NCI-H1092 treated with DMSO at 0.1 percent for 48 hours (cell line): Measurements from ENCODE around the gene STX11.
"Not testable (repeated sequence)": the region's sequence is repeated elsewhere in the genome, so short reads cannot be mapped to it uniquely, and the experiment has no call there.

Source experiments
- DNase-seq: peaks from one replicate; lab custom pipeline; 2025; lab: John Stamatoyannopoulos, UW

The STX11 gene

DNA sequence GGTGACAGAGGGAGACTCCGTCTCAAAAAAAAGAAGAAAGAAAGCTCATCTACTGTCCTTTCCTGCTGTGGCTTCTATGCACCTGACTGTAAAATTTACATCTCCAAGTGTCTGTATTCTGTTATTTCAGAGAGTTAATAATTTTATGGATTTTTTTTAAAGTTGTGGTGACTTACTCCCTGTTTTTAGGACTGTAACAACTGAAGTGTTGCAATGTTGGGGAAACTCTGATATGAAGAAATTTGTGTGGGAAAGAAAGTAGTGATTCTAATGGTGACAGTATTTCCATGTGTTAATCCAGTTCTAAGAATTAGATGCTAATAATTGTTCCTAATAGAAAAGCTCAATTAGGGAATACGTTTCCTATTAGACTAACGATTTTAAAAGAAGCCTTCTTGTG, 27.4 kb downstream of the STX11 start:
- no peak for DNase-seq

DNA sequence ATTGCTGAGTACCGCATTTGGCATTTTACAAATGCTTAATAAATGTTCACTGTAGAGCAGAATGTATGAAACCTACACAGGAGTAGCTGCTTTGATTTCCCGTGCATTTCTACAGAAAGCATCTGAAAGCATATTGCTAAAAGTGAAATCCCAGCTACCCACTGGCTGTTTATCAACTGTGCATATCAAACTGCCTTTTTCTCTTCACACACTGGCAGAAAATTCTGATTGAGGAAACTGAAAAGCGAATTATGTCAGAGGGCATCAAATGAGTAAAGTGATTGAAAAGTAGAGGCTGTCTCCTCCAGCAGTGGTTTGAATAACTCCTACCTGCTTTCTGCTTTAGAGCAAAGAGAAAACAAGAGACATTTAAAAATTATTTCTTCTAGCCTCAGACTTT, 28.0 kb downstream of the STX11 start:
- no peak for DNase-seq

DNA sequence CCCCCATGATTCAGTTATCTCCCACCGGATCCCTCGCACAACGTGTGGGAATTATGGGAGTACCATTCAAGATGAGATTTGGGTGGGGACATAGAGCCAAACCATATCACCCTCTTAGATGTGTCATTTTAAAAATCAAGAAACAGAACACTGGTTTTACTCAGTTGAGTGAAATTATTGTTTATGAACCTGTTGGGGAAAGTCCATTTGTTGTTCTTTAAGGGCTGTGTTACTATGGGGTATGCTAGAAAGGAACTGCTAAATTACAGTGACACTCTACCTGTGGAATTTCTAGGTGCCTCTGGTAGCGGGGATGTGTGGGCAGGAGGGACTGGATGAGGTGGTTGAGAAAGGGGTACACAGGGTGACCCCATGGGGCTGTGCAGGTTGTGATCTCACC, 28.9 kb downstream of the STX11 start:
- no peak for DNase-seq

DNA sequence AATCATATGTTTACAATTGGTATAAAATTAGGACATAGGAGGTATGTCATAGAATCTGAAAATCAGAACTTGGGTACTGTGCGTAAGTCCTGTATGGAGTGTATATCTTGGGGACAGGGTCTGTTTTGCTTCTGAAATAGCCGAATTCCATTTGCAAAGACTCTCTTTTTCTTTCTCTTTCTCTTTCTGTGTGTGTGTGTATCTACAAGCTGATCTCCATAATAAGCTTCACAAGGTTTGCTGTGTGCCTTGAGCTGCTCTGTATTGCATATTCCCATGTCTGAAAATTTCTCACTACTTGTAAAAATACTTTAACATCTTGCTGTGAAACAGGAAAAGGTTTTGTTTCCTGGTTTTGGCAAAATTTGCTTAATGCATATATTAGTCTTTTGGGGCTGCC, 29.5 kb downstream of the STX11 start:
- DNase-seq: no peak

DNA sequence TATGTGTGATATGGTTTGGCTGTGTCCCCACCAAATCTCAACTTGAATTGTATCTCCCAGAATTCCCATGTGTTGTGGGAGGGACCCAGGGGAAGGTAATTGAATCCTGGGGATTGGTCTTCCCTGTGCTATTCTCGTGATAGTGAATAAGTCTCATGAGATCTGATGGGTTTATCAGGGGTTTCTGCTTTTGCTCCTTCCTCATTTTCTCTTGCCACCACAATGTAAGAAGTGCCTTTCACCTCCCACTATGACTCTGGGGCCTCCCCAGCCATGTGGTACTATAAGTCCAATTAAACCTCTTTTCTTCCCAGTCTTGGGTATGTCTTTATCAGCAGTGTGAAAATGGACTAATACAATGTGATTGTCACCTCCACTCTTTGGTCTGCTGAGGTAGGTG, 30.0 kb downstream of the STX11 start:
- DNase-seq: not testable (repeated sequence)

DNA sequence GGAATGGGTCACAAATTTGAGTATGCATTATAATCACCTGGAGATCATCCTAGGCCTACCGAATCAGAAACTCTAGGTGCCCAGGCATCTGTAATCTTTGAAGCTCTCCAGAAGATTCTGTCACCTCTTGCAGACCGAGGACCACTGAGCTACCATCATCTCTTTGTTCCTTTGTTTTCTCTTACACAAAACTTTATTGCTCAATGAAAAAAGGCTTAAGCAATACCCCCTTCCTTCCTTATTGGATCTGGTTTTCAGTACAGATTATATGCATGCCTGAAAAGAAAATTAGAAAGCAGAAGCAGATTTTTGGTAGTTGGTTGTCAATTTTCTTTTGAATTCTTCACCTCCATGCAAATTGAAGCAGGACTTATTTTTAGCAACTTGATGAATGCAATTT, 31.3 kb downstream of the STX11 start:
- no peak for DNase-seq

DNA sequence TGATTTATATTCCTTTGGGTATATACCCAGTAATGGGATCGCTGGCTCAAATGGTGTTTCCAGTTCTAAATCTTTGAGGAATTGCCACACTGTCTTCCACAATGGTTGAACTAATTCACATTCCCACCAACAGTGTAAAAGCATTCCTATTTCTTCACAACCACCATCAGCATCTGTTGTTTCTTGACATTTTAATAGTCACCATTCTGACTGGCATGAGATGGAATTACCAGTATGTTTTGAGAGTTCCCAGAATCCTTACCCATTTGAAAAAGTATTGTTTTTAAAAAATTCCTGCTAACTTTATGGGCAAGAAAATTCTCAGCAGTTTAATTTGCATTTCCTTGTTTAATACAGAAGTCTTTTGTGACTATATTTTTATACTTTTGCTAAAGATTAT, 33.9 kb downstream of the STX11 start:
- not testable (repeated sequence) for DNase-seq

DNA sequence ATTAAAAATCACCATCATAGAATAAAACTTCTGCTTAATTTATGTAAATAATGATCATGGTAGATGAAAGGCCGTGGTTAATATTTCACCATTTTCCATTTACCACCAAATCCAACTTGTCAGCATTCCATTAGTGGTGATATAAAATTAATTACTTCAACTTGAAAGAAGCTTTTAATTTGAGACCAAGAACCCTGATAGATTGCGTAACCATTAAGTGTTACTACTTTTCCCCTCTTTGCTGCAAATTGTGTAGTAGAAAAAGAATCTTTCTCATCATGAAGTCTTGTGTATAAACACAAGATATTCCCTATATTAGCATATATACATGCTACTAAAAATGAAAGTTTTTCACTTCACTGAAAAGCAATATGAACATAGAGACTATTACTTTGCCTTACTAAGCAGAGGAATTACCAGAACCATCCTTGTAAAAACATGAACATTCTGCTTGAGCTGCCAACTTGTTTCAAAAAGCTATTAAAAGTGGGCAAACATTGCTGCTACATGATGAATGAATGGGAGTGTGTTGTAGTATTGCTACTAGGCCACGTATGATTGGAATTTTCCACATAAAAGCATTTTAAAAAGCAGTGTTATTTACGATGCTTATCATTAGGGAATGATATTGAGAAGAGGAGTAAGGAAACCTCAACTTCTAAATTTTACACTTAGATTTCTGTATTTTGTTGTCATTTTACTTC, 35.0 kb downstream of the STX11 start:
- DNase-seq: no peak

DNA sequence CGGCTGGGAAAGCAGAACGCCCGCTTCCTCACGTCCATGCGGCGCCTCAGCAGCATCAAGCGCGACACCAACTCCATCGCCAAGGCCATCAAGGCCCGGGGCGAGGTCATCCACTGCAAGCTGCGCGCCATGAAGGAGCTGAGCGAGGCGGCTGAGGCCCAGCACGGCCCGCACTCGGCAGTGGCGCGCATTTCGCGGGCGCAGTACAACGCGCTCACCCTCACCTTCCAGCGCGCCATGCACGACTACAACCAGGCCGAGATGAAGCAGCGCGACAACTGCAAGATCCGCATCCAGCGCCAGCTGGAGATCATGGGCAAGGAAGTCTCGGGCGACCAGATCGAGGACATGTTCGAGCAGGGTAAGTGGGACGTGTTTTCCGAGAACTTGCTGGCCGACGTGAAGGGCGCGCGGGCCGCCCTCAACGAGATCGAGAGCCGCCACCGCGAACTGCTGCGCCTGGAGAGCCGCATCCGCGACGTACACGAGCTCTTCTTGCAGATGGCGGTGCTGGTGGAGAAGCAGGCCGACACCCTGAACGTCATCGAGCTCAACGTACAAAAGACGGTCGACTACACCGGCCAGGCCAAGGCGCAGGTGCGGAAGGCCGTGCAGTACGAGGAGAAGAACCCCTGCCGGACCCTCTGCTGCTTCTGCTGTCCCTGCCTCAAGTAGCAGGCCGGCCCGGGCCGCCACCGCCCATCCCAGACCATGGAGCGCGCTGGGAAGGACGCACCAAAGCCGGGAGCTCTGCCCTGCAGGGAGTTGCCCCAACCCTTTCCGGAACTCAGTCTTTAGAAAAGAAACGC, 36.7 kb downstream of the STX11 start:
- DNase-seq: no peak

DNA sequence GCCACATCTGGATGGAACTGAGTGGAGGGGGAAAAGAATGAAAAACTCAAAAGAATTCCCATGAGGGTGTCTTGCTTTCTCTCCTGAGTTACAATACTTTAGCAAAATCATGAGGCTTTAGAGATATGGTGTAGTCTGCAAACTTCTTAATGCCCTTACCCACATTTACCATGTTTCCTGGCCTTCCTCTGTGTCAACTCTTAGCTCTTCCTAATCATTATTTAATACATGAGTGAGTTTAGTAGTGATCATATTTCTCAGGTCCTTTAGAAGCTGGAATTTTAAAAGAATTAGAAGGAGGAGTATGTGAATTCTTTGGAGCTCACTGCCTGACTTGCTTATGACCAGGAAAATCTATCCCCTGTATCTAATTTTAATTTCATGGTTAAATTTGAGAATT, 39.0 kb downstream of the STX11 start:
- no peak for DNase-seq

DNA sequence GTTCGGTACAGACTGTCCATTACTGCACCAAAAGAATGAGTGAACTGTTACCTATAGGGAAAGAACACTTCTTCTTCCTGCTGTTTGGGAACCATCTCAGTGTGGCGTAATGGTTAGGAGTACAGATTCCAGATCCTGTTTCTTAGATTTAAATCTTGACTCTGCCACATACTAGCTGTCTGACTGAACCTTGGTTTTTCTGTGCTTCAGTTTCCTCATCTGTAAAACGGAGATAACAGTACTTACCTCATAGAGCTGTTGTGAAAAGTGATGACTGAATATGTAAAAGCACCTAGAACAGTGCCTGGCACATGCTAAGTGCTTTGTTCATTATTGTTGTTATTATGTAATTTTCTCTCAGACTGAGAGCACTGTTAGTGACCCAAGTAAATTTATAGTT, 39.8 kb downstream of the STX11 start:
- DNase-seq: no peak

DNA sequence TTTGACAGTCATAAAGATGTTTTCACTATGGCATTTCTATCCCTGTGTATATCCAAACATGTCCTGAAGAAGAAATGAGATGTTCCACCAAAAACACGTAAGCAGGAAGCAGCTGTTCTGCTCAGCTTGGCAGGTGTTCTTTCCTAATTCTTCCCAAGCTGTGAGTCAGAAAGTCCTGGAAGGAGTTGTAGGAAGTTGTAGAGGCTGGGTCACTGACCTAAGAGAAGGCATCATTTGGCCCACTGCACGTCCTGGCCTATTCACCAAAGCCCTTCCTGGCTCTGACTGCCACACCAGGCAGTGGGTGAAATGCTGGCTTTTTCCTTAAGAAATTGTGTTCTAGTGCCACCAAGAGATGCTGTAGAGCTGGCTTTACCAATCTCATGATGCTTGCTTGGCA, 40.3 kb downstream of the STX11 start:
- no peak for DNase-seq

DNA sequence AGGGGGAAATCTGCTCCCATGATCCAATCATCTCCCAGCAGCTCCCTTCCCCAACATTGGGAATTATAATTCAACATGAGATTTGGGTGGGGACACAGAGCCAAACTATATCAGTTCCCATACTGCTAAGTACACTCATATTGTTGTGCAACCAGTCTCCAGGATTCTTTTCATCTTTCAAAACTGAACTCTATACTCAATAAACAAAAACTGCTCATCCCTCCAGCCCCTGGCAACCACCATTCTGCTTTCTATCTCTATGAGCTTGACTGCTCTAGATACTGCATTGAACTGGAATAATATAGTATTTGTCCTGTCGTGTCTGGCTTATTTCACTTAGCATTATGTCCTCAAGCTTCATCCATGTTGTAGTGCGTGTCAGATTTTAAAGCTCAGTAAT, 42.9 kb downstream of the STX11 start:
- no peak for DNase-seq

DNA sequence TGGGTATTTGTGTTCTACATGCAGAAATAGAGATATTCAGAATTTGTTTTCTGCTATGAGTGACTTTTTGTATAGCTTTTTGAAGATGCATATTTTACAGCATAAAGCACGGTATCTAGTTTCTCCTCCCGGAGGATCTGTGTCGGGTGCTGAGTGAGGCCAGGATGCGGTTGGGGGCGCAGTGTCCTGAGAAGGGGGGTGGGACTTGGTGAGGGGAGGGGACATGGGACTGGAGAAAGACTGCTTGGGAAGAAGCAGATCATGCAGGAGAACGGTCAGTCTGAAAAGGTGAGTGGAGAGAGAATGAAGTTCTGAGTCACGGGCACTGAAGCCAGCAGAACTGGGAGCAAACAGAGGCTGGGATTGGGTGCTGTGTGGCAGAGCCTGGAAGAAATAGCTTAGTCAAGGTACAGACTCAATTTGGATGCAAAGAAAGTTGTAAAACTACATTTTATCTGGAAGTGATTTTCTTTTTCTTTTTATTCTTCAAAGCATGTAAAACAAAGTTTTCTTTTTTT, 44.0 kb downstream of the STX11 start:
- no peak for DNase-seq

DNA sequence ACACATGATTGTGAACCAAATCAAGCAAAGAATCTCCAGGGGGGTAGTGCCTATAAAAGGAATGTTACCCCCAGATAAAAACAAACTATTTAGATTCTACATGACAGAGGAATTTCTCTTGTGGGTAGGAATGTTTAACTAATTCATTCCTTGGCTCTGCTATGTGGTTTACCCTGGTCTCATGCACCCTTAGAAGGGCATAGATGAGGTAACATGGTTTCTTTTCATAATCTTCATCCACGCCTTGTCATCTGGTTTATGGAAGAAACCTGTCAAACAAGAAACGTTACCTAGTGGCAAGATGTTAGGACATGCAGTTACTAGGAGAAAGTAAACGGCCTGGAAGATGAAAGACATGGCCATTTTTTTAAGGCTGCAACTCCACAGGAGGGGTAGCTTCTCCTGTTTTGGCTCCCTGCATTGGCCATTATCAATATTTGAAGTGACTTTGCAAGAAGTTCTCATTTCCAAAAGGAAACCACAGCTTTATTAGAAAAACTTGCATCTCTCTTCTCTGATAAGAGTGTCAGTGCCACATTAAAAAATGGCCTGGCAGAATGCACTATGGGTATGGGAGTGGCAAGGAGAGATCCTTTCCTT, 45.5 kb downstream of the STX11 start:
- no peak for DNase-seq

DNA sequence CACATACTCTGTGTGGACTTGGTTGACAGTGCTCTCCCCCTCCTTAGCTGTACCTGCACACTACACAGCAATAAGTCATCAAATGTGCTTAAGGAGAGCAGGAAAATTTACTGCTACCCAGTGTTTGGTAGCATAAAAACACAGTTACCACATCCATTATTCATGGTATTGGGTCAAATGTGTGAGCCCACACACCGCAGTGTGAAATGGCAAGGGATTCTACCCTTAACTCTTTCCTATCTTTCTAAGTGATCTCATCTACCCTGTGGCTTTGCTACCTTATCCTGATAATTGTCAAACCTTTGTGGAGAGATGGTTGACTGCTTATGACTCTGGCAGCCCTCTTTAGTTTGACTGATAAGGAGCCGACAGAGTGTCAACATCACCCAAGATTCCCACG, 47.6 kb downstream of the STX11 start:
- no peak for DNase-seq

DNA sequence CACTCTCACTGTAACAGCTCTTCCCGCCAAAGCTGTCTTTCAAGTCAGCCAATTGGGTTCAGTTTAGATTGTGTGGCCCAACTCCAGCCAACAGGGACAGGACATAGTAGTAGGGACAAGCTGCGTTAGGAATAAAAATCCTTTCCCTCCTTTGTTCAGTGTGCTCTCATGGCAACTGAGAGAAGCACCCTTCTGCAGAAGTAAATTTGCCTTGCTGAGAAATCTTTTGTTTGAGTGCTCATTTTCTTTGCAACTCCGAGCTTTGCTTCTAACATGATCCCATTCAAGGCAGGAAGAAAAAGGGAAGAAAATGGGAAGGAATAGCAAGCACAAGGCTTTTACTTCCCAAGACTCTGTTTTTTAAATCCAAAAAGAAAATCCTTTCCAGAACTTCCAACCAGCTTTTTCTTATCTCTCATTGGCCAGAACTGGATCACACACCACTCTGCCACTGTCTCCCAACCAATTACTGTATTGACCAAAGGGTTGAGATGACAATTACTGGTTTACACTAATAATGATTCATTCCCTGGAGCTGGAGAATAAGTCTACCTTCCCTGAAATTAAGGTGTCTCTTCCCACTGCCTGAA, 52.7 kb downstream of the STX11 start:
- no peak for DNase-seq

DNA sequence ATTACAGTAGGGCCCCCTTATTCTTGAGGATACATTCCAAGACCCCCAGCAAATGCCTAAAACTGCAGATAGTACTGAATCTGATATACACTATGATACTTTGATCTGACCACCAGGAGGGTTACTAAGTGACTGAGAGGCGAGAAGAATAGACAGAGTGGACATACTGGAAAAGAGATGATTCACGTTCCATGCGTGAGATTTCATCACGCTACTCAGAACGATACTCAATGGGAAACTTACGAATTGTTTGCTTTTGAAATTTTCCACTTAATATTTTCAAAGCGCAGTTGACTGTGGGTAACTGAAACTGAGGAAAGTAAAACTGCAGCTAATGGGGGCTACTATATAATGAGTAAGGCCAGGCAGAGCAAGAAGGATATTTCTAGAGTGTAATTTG, 60.8 kb downstream of the STX11 start:
- no peak for DNase-seq

DNA sequence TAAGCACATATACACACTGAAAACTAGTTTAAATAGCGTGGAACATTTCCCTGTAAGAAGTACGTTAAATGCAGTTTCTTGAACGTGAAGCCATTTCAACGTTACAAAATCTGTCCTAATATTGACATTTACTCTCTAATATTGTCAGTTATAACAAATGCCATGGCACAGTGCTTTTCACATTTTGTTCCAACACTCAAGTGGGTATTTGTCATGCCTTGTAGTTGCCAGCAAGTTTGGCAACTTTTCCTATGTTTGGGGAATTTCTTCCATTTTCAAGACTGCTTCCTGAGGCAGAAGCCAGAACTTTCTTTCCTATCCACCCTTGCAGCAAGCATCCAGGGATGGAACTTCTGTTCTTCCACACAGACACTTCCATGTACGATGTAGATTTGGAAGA, 63.0 kb downstream of the STX11 start:
- no peak for DNase-seq

DNA sequence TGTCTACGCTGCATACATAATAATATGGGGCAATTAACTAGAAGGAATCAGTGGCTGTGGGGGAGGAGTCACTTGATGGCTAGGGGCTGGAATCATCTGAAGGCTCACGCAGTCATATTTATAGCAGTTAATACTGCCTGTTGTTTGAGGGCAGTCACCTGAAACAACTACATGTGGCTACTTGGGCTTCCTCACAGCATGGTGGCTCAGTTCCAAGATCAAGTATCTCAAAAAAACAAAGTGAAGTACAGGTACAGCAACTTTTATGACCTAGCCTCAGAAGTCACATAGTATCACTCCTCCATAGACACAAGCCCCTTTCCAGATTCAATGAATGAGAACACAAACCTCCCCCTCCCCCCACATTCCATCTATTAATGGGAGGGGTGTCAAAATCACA, 63.7 kb downstream of the STX11 start:
- DNase-seq: no peak

DNA sequence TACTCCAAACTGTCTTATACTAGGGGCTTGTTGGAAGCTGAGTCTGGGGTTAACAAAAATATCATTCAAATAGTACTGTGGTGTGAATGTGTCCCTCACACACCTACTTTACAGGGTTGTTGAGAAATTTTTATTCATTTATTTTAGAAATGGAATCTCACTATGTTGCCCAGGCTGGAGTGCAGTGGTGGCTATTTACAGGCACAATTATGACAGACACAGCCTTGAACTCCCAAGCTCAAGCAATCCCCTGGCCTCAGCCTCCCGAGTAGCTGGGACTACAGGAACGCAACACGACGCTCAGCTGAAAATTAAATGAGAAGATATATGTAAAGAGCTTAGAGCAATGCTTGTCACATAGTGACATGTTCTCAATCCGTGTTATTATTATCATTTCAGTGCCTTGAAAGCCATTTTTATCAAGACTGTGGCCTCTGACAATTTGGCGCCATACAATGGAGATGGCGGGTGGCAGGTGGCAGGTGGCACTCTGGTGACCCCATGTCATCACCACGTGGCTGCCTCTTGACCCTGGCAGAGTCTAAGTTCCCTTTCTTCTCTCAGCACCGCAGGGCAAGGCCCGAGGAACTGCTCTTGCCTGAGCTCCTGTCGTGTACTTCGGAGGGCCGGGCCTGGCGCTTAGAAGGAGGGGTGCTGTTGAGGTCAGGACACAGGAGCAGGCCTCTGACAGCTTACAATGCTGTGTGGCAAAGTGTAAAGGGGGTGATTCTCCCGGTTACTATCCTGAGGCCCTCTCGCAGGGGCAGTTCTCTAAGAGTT, 64.5 kb downstream of the STX11 start:
- no peak for DNase-seq

DNA sequence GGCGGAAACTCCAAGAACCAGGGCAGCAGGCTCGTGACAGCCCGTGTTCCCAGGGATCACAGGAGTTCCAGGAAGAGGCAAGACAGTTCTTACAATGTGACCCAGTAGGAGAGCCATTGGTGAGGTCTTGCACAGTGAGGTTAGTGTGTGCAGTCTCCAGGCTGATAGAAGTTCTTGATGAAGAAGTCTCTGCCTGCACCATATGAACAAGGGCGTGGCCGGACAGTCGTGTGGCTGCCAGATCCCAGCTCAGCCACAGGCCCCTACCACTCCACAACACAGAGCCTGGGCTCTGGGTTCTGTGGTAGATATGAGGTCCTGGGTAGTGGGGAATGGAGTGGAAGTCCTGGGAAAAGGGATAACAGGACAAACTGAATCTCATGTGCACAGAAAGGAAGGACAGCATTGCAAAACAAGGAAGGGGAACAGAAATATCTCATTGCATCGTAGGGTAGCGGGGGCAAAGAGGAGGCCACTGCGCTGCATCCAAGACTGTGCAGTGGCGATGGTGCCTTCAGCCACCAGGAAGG, 65.2 kb downstream of the STX11 start:
- no peak for DNase-seq
